GM21515 (cell line): ENCODE measurements around the gene KBTBD8.

Experiments used
- ATAC-seq: cut with Tn5 transposase; IDR thresholded peaks from one replicate; pipeline ENCODE4 v1.9.1; 2021; ENCODE audit not compliant: unreplicated experiment

KBTBD8 gene

GRCh38 chr3:67033079-67033478 is 35.0 kb downstream of the KBTBD8 start:
- ATAC-seq, result no peak

- no peak for ATAC-seq
Measured at GRCh38 chr3:67034371-67034770, 36.3 kb downstream of the KBTBD8 start.

- ATAC-seq, result no peak
Measured at GRCh38 chr3:67037615-67038014, 39.5 kb downstream of the KBTBD8 start.

GRCh38 chr3:67044295-67044694 is 46.2 kb downstream of the KBTBD8 start:
- no peak for ATAC-seq

GRCh38 chr3:67044955-67045354 is 46.8 kb downstream of the KBTBD8 start:
- no peak for ATAC-seq

- ATAC-seq, result no peak
Measured at GRCh38 chr3:67045711-67046465, 47.8 kb downstream of the KBTBD8 start.

GRCh38 chr3:67047051-67047450 is 48.9 kb downstream of the KBTBD8 start:
- no peak for ATAC-seq

GRCh38 chr3:67048067-67048714 is 50.1 kb downstream of the KBTBD8 start:
- peak; percentile 92 for ATAC-seq

GRCh38 chr3:67048715-67049074 is 50.6 kb downstream of the KBTBD8 start:
- peak; percentile 58 for ATAC-seq

- no peak for ATAC-seq
Measured at GRCh38 chr3:67059443-67059842, 61.3 kb downstream of the KBTBD8 start.
